Stimulated activated naive CD4-positive, alpha-beta T cell (primary cell): ENCODE results near the gene INPP4B.
A peak's percentile ranks its signal among the peaks of the same experiment; 100 is the strongest.

ENCODE experiments used
- DNase-seq, 6 experiments: peaks; one replicate each; lab custom pipeline; 2025; lab: John Stamatoyannopoulos, UW

INPP4B gene

GRCh38 chr4:142572071-142572470, 274.0 kb downstream of the INPP4B start:
- DNase-seq, result no peak

GRCh38 chr4:142567620-142568451, 278.3 kb downstream of the INPP4B start:
- no peak for DNase-seq

GRCh38 chr4:142567199-142567598, 278.9 kb downstream of the INPP4B start:
- DNase-seq, result peak; percentile 27 to 66 (median 44)

GRCh38 chr4:142566777-142567176, 279.3 kb downstream of the INPP4B start:
- DNase-seq, result peak in 1 of 6 experiments; percentile 51

GRCh38 chr4:142566243-142566642, 279.9 kb downstream of the INPP4B start:
- no peak for DNase-seq

GRCh38 chr4:142565771-142566170, 280.3 kb downstream of the INPP4B start:
- peak in 3 of 6 experiments; percentile 72 to 75 (median 74) for DNase-seq

GRCh38 chr4:142563682-142564291, 282.3 kb downstream of the INPP4B start:
- DNase-seq, result no peak

GRCh38 chr4:142559986-142560385, 286.1 kb downstream of the INPP4B start:
- no peak for DNase-seq

- DNase-seq, result no peak
Measured at GRCh38 chr4:142558851-142559250, 287.2 kb downstream of the INPP4B start.

- DNase-seq, result peak in 1 of 6 experiments; percentile 17
Measured at GRCh38 chr4:142557239-142557801, 288.8 kb downstream of the INPP4B start.

- DNase-seq, result no peak
Measured at GRCh38 chr4:142556570-142557238, 289.4 kb downstream of the INPP4B start.

GRCh38 chr4:142556048-142556447, 290.1 kb downstream of the INPP4B start:
- DNase-seq, result no peak

- DNase-seq, result no peak
Measured at GRCh38 chr4:142554412-142554811, 291.7 kb downstream of the INPP4B start.

- DNase-seq, result no peak
Measured at GRCh38 chr4:142551517-142552305, 294.4 kb downstream of the INPP4B start.

- DNase-seq, result no peak
Measured at GRCh38 chr4:142550965-142551364, 295.1 kb downstream of the INPP4B start.

- no peak for DNase-seq
Measured at GRCh38 chr4:142549726-142550463, 296.2 kb downstream of the INPP4B start.

GRCh38 chr4:142549248-142549647, 296.9 kb downstream of the INPP4B start:
- no peak for DNase-seq

GRCh38 chr4:142548491-142548890, 297.6 kb downstream of the INPP4B start:
- DNase-seq, result no peak

- no peak for DNase-seq
Measured at GRCh38 chr4:142547974-142548373, 298.1 kb downstream of the INPP4B start.

- no peak for DNase-seq
Measured at GRCh38 chr4:142544594-142544993, 301.5 kb downstream of the INPP4B start.

GRCh38 chr4:142544039-142544438, 302.1 kb downstream of the INPP4B start:
- no peak for DNase-seq
